ENCODE data around the gene FRMPD1. TPM values are rescaled to one million over a fixed set of nuclear protein-coding genes. Genes with fewer than 3 reads are reported as not detected.
A peak's percentile ranks its signal among the peaks of the same experiment; 100 is the strongest.
"Not testable (repeated sequence)": the region's sequence is repeated elsewhere in the genome, so short reads cannot be mapped to it uniquely, and the experiment has no call there.

The FRMPD1 gene
- total RNA-seq, 1 donor from 2014 or later = 3.3 TPM

- peak; percentile 89 for DNase-seq
These were observed 95.2 kb downstream of the FRMPD1 start for GRCh38 chr9:37745970-37746369.

GRCh38 chr9:37746448-37747270, 95.9 kb downstream of the FRMPD1 start:
- DNase-seq = no peak

DNA sequence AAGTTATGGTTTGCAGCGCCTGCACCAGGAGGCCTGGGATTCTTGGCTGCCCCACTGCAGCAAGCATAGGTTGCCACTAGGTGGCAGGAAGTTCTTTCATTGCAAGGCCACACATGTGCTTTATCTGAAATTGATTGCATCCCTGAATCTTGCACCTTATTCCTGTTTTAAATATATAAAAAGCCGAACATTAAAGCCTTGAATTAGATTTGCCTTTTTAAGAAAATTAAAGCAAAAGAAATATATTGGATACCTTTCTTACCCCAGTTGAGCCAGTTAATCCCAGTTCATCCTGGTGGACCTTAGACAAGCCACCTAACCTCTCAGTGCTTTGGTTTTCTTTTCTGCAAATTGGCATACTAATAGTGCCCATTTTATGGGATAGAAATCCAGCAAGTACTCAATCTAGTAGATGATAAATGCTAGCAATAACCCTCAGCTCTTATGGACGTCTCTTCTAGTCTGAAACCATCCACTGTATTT, 96.6 kb downstream of the FRMPD1 start:
- DNase-seq = peak; percentile 78

- no peak for DNase-seq
These were observed 98.4 kb downstream of the FRMPD1 start for GRCh38 chr9:37749129-37749528.

- DNase-seq = no peak
These were observed 100.4 kb downstream of the FRMPD1 start for GRCh38 chr9:37751186-37751585.

DNA sequence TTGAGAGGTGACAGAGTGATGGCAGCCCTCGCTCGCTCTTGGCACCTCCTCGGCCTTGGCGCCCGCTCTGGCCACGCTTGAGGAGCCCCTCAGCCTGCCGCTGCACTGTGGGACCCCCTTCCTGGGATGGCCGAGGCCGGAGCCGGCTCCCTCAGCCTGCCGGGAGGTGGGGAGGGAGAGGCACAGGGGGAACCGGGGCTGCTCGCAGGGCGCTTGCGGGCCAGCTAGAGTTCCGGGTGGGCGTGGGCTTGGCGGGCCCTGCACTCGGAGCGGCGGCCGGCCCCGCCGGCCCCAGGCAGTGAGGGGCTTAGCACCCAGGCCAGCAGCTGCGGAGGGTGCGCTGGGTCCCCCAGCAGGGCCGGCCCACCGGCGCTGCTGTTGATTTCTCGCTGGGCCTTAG, 101.0 kb downstream of the FRMPD1 start:
- DNase-seq = not testable (repeated sequence)

DNA sequence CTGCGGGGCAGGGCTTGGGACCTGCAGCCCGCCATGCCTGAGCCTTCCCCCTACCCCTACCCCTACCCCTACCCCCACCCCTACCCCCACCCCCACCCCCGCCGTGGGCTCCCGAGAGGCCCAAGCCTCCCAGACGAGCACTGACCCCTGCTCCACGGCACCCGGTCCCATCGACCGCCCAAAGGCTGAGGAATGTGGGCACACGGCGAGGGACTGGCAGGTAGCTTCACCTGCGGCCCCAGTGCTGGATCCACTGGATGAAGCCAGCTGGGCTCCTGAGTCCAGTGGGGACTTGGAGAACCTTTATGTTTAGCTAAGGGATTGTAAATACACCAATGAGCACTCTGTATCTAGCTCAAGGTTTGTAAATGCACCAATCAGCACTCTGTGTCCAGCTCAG, 101.4 kb downstream of the FRMPD1 start:
- DNase-seq = not testable (repeated sequence)

DNA sequence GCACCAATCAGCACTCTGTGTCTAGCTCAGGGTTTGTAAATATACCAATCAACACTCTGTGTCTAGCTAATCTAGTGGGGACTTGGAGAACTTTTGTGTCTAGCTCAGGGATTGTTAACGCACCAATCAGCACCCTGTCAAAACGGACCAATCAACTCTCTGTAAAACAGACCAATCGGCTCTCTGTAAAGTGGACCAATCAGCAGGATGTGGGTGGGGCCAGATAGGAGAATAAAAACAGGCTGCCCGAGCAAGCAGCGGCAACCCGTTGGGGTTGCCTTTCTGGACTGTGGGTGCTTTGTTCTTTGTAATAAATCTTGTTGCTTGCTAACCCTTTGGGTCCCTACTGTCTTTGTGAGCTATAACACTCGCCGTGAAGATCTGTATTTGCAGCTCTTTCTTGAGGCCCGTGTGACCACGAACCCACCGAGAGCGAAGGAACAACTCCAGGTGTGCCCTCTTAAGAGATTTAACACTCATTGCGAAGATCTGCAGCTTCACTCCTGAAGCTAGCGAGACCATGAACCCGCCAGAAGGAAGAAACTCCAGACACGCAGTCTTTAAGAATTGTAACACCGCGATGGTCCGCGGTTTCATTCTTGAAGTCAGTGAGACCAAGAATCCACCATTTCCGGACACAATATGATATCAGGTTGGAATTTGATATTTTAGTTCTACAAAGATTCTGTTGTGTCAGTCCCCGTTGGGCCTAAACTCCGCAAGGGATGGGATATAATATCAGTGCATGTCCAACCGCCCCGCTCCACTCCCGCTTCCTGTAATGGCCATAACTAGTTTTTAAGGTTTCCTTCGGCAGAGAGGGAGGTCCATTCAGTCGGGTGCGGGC, 102.1 kb downstream of the FRMPD1 start:
- DNase-seq = no peak

GRCh38 chr9:37753489-37754190, 102.9 kb downstream of the FRMPD1 start, which contains the start of gene TRMT10B:
Gene TRMT10B, plus strand, starts transcription at chr9:37753805. Its CDS starts 8,127 bp downstream, at chr9:37761932.
- peak; percentile 87 for DNase-seq

- DNase-seq = no peak
These were observed 108.0 kb downstream of the FRMPD1 start for GRCh38 chr9:37758747-37759146.

DNA sequence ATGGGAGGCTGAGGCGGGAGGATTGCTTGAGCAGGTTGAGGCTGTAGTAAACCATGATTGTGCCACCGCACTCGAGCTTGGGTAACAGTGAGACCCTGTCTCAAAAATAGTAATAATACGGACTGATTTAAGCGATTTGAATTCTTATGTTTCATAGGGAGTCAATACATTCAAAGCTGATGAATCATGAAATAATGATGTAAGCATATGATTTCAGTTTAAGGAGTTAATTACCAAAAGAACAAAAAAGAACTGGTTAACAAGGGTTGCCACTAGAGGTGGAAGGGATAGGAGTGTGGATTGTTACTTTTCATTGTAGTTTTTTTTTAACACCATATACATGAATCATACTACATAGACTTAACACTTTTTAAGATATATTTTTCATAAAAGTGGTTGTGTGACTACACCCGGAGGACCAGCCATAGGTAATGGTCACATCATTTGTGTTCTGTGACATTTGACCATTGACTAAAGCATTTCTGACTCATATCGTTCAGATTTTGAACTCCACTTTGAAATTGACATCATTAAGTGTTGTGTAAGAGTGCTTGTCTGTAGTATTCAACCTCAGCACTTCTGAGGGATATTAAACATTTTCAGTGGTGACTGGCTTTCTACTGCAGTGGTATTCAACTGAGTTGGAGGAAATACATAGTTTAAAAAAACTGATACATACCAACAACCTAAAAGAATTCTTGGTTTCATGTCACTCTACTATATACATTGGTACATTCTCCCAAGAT, 109.8 kb downstream of the FRMPD1 start:
- DNase-seq = no peak

- no peak for DNase-seq
These were observed 110.8 kb downstream of the FRMPD1 start for GRCh38 chr9:37761511-37761910.

DNA sequence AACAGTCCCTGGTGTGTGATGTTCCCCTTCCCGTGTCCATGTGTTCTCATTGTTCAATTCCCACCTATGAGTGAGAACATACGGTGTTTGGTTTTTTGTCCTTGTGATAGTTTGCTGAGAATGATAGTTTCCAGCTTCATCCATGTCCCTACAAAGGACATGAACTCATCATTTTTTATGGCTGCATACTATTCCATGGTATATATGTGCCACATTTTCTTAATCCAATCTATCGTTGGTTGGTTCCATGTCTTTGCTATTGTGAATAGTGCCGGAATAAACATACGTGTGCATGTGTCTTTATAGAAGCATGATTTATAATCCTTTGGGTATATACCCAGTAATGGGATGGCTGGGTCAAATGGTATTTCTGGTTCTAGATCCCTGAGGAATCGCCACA, 114.5 kb downstream of the FRMPD1 start:
- not testable (repeated sequence) for DNase-seq

DNA sequence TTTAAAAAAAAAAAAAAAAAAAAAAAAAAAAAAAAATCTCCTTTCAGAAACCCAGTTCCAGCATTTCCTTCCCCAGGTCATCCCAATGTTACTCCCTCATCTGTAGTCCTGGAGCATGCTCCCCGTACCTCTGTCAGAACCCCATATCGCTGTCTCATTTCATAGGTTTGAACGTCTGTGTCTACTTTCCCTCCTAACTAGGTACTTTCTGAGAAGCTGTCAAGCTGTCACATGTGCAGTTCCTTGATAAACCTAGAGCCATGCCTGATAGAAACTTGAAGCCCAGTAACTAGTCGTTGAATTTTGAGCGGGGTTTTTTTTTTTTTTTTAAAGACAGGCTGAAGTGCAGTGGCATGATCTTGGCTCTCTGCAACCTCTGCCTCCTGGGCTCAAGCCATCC, 118.6 kb downstream of the FRMPD1 start:
- DNase-seq = no peak

DNA sequence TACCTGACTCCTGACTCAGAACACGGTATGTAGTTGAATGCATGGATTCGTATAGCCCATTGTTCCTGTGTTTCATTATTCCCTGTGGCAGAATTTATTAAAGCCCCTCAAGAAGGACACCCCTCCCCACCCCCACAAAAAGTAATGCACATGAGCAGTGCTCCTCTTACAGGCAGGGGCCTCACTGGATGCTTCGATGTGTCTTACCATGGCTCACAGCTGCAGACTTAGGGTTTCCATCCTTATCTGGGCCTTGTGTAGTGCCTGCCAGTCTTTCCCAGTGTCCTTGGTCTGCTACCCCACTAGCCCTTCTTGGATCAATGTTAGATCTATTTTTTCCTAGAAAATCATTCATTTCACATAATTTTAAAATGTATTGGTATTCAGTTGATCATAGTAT, 119.2 kb downstream of the FRMPD1 start:
- no peak for DNase-seq

GRCh38 chr9:37775216-37775919, 124.6 kb downstream of the FRMPD1 start:
- no peak for DNase-seq

GRCh38 chr9:37776328-37776727, 125.6 kb downstream of the FRMPD1 start:
- no peak for DNase-seq

GRCh38 chr9:37778534-37778933, 127.8 kb downstream of the FRMPD1 start:
- DNase-seq = no peak

DNA sequence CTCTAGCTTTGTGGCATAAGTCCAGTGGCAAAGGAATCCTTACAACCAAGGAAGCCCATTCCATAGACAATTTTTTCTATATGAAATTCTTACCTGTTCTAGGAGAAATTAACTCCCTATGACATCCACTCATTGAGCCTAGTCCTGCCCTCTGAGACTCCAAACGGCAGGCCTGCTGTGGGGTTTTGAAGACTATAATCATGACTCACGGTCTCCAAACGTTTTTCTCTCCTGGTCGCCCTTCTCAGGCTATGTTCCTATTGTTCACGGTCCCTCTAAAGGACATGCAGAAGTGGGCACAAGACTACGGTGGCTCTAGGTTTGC, 133.5 kb downstream of the FRMPD1 start:
- no peak for DNase-seq

DNA sequence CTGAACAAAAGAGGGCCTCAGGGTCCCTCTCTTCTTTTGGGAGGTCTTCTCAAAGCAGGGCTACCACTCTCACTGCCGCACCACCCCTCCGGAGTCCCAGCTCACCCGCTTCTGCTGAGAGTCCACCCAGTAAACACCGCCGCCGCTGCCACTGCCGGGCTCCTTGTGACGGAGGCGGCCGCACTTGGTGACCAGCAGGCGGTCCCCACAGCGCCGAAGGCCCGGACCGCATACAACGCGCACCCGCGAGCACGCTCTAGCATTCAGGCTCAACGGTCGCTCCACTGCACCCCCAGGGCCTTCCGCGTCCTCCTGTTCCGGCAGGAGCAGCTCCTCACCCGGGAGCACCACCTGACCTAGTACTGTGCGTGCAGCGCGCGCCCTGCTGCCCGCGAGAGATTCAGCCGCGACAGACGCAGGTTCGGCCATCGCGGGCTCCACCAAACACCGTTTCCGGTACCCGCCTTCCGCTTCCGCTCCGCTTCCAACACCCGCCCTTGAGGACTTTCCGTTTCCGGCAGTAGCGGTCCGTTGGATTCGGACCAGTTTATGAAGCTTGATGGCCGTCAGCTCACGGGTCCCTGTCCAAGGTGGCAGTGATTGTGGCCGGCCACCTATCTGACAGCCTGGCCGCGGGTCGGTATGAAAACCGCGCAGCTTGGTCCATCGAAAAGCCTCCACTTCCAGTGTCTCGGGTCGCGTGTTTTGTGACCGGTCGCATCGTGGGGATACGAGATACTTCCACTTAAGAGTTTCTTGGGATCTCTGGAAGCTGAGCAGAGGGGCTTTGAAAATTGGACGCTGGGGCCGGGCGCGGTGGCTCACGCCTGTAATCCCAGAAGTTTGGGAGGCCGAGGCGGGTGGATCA, 134.1 kb downstream of the FRMPD1 start, which contains the start of gene EXOSC3:
TSS of gene EXOSC3 (minus strand) at position 449 of the 868 bp plus-strand sequence. CDS start at position 429, 20 bp downstream.
- DNase-seq = peak; percentile 95

All from tongue (tissue), 2 donors.